HG03066 (cell line): ENCODE measurements around the gene PPP1R1A.

ENCODE experiments used
- ATAC-seq: cut with Tn5 transposase; IDR thresholded peaks from one replicate; pipeline ENCODE4 v1.9.1; 2021; ENCODE audit warnings: low read depth; ENCODE audit not compliant: unreplicated experiment

The PPP1R1A gene

DNA sequence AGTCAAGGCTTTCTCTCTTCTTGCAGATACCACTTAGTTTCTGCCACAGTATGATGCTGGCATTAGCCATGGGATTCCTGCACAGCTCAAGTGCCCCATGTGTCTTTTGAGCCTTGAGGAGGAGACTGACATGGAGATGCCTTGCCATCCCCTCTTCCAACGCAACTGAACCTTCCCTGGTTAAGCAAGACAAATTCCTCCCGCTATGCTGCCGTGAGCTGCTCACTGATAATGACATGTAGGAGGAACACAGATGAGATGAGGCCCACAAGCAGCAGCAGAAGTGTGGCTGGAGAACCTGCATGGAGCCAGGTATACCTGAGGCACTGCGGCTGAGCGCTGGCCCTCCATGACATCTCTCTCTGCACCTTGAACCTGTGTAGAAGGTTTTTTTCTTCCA, 15.4 kb upstream of the PPP1R1A start:
- no peak for ATAC-seq

DNA sequence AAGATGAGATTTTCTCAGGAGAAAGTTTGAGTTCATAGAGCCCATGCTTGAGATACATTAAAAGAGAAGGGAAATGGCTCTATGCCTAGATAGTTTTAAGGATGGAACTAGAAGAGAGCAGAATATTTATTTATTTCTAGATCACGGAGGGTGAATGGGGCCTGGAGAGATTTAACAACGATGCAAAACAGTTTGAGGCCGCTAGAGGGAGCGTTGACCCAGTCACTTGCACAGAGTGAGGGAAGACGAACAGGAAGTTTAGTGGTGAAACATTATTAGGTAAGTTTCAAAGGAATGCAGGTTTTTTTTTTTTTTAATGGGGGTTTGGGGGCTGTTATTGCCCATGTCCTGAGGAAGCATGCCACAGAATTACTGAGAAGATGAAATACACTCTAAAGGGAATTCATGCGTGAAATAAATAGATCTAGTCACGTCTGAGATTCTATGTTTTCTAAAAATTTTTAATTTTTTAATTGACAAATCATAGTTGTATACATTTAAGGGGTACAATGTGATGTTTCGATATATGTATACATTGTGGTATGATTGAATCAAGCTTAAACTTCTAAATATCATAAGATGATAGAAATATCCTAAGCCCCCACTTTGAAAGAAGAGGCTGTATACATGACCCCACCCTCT, 14.8 kb upstream of the PPP1R1A start:
- ATAC-seq = peak; percentile 93

DNA sequence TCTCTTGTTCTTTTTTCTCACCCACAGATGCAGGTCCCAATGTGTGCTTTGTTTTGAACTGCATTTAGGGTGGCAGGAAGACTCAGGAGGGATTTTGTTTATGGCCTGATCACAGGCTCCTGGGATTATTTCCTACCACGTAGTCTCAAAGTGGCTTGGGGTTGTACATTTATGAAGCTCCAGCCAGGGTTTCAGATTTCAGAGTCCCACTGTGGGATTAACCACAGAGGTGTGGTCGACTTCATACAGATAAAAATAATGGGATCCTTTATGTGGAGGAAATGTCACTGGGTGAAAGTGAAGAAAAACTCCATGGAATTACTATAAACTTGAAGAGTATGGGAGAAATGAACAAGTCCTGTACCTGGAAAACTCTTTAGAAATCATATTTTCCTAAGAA, 14.2 kb upstream of the PPP1R1A start:
- ATAC-seq = no peak

DNA sequence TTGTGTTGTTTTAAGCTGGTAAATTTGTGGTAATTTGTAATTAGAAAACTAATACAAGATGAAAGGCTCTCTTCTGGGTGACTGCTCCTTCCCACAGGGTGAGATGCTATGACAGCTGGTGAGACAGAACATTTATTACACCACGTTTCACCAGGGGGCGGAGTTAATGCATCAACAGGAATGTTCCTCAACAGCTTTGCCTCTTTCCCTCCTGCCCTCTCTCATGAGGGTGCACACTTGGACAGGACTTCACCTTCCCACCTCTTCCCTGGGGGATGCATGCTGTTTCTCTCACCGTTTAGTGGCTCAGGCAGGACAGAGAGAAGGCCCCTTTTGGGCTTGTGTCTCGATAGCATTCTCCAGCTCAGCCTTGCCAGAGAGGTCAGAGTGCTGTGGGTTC, 13.4 kb upstream of the PPP1R1A start:
- ATAC-seq = no peak

DNA sequence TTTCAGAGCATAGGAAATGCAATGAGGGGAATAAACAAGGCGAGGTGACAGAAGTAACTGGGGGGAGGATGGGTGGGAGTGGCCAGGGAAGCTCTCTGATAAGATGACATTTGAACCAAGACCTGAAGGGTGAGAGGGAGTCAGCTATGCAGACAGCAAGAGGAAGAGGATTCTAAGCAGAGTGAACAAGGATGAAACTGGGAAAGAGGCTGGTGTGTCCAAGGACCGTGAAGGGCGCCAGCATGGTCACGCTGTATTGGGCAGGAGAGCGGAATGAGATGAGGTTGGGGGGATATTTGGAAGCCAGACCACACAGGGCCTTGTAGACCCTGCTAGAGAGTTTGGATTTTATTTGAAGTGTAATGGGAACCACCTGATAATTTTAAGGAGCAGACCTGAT, 10.5 kb upstream of the PPP1R1A start:
- ATAC-seq = no peak

DNA sequence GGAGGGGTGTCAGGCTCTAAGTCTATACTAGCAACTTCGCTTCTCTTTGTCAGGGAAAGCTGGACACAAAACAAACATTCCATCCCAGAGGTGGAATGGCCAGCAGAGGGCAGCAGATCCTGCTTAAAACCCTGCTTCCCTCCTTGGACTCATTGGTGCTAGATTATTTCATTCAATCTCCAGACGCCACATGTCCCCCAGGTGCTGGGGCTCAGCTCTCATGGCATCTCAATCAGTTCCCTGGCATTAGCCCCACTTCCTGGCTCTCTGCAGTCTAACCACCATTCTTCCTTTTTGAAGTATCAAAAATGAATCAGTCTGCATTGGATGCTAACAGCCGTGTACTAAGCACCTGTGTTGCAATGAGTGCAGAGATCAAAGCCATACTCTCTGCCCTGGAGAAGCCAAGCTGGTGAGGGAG, 8.1 kb upstream of the PPP1R1A start:
- no peak for ATAC-seq

DNA sequence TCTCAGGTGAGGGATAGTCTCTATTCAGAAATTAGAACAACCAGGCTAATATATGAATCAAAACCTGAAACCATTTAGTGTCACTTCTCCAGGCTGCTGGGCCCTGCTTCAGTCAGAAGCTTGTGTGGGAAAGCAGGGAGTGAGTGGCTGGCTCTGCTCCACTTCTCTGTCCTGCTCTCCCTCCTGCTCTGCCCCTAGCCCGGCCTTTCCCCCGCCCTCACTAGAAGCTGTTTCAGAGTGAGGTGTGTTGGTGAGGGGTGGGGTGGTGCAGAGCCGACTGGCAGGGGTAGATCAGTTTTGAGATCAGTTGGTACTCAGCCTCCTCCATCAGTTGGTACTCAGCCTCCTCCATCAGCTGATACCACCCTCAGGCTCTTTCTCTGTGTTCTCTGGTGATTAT, 7.0 kb upstream of the PPP1R1A start:
- ATAC-seq = no peak

DNA sequence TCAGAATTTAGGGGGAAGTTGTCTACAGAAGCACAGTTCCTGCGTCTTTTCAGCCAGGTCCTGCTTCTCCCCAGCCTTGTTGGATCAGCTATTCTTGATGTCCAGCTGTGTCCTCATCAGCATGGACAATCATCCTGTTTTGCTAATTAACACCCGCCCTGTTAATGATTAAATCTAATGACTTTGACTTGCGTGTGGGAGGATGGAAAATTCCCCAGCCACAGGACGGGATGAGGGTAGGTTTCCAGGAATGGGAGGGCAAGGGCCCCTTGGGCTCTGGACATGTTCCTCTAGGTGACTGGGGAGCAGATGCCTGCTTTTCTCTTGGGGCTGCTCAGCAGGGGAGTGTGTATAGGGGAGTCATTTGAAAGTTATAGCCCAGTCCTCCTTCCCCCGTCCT, 5.3 kb upstream of the PPP1R1A start:
- ATAC-seq = no peak

DNA sequence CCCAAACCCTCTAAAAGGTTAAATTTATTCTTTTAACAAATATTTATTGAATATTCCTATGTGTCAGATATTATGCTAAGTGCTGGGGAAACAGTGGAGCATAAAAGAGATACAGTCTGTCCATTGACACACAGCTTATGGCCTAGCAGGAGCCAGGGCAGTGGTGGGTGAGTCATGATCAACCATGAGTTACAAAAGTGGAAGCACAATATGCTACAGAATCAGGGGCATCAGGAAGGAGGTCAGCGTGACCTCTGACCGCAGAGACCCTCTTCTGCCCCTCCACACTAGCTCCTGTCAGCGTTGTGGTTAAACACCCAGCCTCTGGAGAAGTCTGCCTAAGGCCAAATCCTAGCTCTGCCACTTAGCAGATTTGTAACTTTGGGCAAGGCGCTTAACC, 4.7 kb upstream of the PPP1R1A start:
- no peak for ATAC-seq

DNA sequence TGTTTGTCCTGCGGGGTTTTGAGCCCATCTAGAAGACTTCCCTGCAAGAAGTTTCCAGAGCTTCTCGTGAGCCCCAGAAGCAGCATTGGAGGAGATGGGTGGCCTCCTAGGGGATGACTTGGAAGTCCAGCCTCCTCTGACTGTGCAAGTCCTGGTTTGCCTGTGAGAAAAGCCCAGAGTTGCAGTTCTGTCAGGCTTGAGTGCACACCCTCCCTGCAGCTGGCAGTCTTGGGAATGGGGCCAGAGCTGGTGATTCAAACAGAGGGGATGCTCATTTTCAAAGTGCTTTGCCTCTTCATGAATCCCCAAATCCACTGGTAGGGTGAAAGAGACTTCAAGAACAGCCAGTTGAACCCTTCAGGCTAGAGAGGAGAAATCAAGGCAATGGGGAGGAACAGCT, 3.9 kb upstream of the PPP1R1A start:
- ATAC-seq = no peak

DNA sequence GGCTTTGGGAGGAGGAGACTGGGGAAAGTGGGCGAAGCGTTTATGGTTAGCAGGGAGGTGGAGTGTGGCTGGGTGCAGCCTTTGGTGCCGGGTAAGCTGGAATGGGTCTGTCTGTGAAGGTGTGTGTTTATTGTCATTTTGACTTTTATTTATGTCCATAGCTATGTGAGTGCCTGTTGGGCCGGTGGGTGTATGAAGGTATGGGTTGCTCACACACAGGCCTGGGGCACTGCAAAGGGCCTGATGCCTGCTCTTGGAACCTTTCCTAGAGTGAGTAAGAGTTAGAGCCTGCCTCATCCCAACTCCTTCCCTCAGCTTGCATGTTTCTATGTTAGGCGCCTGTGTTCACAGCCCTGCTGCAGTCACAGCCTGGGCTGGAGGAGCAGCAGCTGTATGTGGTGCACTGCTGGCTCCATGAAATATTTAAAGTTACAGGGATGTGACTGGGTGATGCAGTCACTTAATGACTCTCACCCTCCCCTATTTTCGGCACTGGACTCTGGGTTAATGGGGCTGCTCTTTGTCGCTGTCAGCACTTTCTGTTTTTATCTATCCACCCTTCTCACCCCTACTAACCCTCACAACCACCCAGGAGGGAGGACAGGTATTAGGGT, 2.6 kb upstream of the PPP1R1A start:
- no peak for ATAC-seq

DNA sequence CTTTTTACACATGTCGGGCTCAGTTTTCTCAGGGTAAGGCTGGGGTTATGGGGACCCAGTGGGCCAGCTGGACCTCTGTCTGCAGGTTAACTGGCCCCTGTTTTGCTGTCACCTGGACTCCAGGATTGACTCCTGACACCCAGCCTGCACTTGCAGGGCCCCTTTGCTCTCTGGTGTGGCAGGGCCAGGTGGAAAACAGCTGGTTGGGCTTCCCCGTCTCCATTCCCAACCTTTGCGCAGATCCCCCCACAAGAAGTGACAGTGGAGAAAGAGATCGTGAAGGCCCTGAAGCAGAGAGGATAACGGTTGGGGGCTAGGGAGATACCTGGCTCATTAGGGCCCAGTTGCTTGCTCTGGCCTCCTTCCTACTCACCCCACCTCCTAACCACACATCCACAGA, 1.5 kb upstream of the PPP1R1A start:
- ATAC-seq = no peak

DNA sequence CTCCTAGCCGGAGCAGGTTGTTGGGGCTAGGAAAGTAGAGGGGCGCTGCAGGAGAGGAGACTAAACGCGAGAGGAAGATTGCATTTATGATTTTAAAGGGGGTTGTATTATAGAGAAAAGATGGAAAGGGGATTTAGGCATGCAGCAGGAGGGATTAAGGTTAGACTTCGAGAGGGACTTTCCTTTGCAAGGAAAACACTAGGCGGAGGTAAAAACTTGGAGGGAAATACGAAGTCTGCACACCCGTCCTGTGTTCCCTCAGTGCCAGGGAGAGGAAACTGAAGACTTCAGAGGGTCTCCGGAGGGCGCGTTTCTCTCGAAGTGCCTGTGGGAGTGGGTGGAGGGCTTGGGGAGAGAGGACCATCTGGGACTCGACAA, 420 bp upstream of the PPP1R1A start:
- ATAC-seq = no peak

DNA sequence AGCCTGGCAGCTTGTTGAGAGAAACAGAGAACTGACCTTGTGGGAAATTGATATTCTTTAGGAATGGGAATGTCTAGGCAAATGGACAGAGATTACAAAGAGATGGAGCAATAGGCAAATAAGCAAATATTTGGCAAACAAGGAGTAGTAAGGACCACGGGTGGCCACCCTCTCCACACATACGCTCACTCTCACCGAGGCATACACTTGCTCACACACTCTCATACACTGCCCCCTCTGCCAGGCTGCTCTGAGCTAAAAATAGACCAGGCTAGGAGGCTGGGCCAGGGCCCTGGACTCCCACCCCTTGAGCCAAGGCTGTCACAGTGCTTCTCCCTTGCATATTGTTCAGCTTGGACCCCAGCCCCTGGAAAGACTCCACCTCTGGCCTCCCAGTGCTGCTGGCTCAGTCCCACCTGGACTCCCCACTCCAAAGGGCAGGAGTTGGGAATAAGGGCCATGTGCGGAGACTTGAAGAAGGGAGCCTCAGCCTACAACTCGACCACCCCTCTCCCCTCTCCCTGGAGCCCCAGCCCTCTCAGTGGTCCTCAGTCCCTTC, 1.1 kb downstream of the PPP1R1A start:
- ATAC-seq = no peak

DNA sequence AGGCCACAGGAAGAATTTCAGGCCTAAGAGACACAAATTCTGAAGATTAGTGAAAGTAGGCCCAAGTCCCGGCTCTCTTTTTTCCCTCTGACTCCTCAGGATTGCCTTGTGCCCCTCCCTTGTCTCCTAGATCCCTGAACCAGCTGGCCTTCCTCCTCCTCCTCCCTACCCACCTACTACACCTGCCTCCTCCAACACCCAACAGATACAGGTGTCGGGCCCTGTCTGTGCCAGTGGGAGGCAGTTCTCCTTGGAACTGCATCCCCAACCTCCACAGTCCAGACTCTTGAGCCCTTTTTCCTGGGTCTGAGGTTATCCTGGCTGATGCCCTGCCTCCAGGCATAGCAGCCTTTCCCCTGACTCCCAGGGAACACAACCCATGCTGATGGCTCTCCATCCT, 1.8 kb downstream of the PPP1R1A start:
- no peak for ATAC-seq

DNA sequence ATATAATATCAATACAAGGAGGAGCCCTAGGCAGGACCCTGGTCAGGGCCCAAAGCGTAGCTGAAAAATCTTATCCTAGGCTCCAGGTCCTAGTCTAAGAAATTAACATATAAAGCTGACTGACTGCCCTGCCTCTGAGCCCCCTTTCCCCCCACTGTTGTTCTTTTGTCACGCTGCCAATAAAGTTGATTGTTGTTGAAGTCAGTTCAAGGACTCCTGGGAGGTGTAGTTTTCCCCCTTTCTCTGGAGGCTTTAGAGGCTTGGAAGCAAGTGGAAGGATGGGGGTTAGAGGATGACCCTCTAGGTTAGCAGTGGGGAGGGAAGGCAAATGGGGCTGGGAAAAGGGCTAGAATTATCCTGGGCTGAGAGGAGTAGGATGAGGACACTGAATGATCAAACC, 3.2 kb downstream of the PPP1R1A start:
- no peak for ATAC-seq

DNA sequence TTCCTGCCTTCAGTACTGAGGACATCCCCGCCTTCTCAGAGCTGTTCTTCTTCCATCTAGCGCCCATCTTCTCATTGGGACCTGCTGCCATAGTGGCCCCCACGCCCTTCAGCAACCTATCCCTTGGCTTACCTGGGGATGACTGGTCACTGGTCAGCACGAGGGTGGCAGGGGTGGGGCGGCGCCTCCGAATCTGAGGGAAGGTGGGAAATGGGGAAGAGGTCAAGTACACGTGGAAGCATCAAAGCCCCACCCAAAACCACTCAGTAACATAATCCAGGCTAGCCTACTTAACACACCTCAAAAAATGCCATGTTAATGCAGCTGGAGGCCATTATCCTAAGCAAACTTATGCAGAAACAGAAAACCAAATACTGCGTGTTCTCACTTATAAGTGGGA, 4.3 kb downstream of the PPP1R1A start:
- ATAC-seq = no peak

DNA sequence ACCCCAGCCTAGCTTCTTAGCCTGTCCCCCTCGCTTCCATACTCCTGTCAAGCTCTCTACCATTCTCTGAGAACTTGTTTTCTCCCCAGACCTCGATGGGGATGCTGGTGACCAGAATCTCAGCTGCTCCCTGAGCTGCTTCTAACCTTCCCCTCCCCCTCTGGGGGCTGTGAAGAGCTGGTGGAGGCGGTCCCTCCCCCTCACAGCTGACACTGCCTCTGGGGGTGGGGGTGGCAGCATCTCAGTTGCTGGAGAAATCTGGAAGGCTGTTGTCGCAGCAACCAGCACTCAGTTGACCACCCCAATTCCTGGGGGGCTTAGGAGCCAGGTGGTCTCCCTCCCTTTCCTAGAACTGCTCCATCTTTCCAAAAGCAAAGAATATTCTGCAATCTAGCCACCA, 4.7 kb downstream of the PPP1R1A start:
- no peak for ATAC-seq

DNA sequence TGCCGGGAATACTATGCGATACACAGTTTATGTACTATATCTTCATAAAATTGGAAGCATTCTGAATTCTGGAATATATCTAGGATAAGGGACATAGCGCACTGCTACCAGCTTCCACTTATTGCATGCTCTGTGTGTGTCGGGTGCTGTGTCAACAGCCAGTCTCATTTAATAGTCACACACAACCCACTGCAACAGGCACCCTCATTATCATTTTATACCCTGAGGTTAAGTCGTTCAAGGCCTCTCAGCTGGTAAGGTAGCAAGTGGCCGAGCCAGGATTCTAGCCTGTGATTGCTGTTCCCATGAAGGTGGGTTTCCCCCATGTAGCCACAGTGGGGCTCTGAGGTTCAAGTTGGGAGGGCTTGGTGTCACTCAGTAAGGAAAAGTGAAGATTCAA, 7.0 kb downstream of the PPP1R1A start:
- no peak for ATAC-seq

DNA sequence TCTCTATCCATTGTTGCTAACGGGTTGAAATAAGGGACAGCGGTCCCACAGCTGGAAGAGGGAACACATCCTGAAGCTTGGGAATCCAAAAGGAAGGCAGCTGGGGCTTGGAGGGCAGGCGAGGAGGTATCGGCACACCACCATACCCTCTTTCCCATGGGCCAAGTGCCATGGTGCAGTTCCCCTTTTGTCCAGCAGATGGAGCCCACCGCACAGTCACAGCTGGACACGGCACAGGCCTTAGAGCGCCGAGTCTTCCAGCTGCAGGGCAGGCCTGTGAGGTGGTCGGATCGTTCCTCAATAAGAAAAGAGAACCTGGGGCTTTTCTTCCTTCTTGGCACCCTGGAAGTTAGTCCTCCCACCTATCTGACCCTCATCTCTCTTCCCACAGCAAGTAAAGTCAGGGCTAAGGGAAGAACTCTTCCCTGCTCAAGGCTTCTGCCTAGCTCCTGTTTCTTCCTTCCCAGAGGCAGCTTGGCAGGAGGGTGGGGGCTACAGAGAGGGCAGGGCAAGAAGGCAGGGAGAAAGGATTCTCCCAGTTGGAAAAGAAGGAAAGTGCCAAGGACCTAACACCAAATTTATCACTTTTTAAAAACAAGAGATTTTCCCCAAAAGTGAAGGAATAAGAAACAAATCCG, 8.6 kb downstream of the PPP1R1A start:
- ATAC-seq = peak; percentile 97

DNA sequence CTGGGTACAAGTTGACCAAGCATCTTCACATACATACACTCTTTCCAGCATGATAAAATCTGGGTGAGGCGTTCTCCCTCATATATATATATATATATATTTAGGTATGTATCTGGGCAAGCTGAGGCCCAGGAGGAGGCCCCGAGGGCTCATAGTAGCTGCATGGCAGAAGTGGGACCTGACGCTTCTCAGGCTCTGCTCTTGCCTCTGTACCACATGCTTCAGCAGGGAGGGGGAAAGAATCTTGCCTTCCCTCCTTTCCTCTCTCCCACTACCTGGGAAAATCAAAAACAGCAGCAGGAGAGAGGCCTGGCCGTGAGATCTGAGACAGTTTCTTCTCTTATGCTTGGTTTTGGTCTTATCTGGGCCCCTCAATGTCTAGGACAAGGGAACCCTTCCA, 9.2 kb downstream of the PPP1R1A start:
- no peak for ATAC-seq

DNA sequence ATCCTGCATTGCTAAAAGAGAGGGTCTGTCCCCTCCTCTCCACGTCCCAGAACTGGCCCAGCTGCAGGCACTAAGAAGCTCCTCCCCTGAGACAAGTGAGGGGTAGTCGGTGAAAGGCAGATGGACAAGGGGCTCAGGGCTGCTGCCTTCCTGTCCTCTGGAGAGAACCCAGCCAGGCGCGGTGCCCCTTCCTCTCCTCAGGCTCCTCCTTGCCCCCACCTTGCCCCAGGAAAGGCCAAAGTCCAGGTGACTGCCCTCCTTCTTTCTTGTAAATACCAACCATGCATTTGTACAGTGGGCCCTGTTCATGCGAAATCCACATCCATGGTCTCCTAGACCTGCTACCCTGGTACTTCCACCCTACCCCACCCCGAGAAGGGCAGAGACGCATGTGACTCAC, 9.7 kb downstream of the PPP1R1A start:
- ATAC-seq = no peak
